MM.1S (cell line): ENCODE results near the gene HGFAC.

Experiments used
- DNase-seq: peaks from one replicate; pipeline ENCODE4 v3.0.0-alpha.2; 2015
- H2AFZ ChIP-seq: fragments of 300-600 bp; sonication (generic); 2 replicates; pipeline ENCODE4 v1.6.0; 2016; ENCODE audit warnings: antibody characterized with exemption, low read length
- H3F3A ChIP-seq: fragments of 300-600 bp; sonication (generic); 2 replicates; pipeline ENCODE4 v1.6.1; 2016; ENCODE audit warnings: mild to moderate bottlenecking, antibody characterized with exemption, low read length, moderate library complexity, mixed read lengths; ENCODE audit not compliant: insufficient read depth
- H3K27ac ChIP-seq: fragments of 300-600 bp; sonication (generic); 2 replicates; pipeline ENCODE4 v1.5.1; 2016; ENCODE audit warnings: mild to moderate bottlenecking, low read length
- H3K27me3 ChIP-seq: fragments of 300-600 bp; sonication (generic); replicated peaks from 2 replicates; pipeline ENCODE4 v1.6.0; 2016; ENCODE audit warnings: low read length; ENCODE audit not compliant: insufficient read depth
- H3K36me3 ChIP-seq: fragments of 300-600 bp; sonication (generic); replicated peaks from 2 replicates; pipeline ENCODE4 v1.6.1; 2016; ENCODE audit warnings: mild to moderate bottlenecking, low read length, mixed read lengths; ENCODE audit not compliant: insufficient read depth
- H3K4me1 ChIP-seq: fragments of 300-600 bp; sonication (generic); 2 replicates; pipeline ENCODE4 v1.6.1; 2016; ENCODE audit warnings: low read length, mixed read lengths
- H3K4me2 ChIP-seq: fragments of 300-600 bp; sonication (generic); 2 replicates; pipeline ENCODE4 v1.6.0; 2016; ENCODE audit warnings: low read depth, low read length
- H3K4me3 ChIP-seq: fragments of 300-600 bp; sonication (generic); 2 replicates; pipeline ENCODE4 v1.5.1; 2016; ENCODE audit warnings: low read length, mixed read lengths
- H3K79me2 ChIP-seq: fragments of 300-600 bp; sonication (generic); 2 replicates; pipeline ENCODE4 v1.6.1; 2016; ENCODE audit warnings: mixed run types, low read length, mixed read lengths
- H3K9ac ChIP-seq: fragments of 300-600 bp; sonication (generic); 2 replicates; pipeline ENCODE4 v1.6.1; 2016; ENCODE audit warnings: low read length, mixed read lengths
- H3K9me2 ChIP-seq: fragments of 300-600 bp; sonication (generic); replicated peaks from 2 replicates; pipeline ENCODE4 v1.6.1; 2016; ENCODE audit warnings: mild to moderate bottlenecking, low read length, mixed read lengths; ENCODE audit not compliant: insufficient read depth
- H3K9me3 ChIP-seq: fragments of 300-600 bp; sonication (generic); replicated peaks from 2 replicates; pipeline ENCODE4 v1.6.1; 2016; ENCODE audit warnings: mild to moderate bottlenecking, low read length, mixed read lengths; ENCODE audit not compliant: insufficient read depth
- H4K20me1 ChIP-seq: fragments of 300-600 bp; sonication (generic); 2 replicates; pipeline ENCODE4 v1.6.1; 2016; ENCODE audit warnings: mild to moderate bottlenecking, low read length, moderate library complexity, mixed read lengths; ENCODE audit not compliant: insufficient read depth
- EZH2 ChIP-seq: fragments of 300-600 bp; sonication (generic); optimal IDR thresholded peaks from 2 replicates; pipeline ENCODE3; 2017; ENCODE audit warnings: low read depth, mild to moderate bottlenecking, antibody characterized with exemption, low read length, mixed read lengths
- EZH2phosphoT487 ChIP-seq: fragments of 300-600 bp; sonication (generic); IDR thresholded peaks from 2 replicates; pipeline ENCODE4 v1.6.1; 2018; ENCODE audit warnings: antibody characterized with exemption, low read length
- TF ChIP-seq, protein P1 (sequence below): fragments of 300-600 bp; sonication (generic); IDR thresholded peaks from 2 replicates; pipeline ENCODE4 v1.5.1; 2016; ENCODE audit warnings: antibody characterized with exemption, low read length, mixed read lengths

Gene HGFAC

DNA sequence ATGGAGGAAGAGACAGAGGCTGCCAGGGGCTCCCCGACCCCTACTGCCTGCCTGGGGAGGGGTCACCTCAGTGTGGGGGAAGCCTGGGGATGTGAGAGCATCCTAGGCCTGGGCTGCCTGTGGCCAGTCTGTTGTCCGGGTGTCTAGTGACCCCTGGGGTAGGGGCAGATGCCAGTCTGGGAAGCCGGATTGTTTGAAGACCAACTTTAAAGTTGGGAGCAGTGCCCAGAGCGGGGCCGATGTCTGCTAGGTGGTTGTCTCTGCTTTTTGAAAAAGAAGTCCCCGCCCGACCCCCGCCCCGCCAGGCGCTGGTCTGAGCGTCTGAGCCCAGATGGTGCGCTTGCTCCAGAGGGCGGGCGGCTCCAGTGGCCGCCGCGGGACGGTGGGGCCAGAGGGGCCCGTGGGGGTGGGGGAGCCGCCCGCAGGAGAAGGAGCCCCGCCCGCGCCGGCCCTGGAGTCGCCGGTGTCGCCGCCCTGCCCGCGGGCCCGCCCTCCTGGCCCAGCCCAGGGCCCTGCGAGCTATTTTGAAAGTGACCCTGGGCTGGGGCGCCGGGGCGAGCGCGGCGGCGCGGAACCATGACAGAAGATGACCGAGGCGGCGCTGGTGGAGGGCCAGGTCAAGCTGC lies 21.1 kb downstream of the HGFAC start, which contains the start of gene DOK7:
TSS of gene DOK7 (plus strand) at position 517 of the 626 bp plus-strand sequence. CDS start at position 587, 70 bp downstream.
- Histone ChIP-seq H3K4me3 (no peak within 1 kb of the TSS), H3K4me1 (no peaks in the 10 kb centered on the region), H3K9me2 (no peaks in the 10 kb centered on the region), H3K27ac (no peak within 1 kb of the TSS), H3K27me3 (peaks cover 81% of the 10 kb centered on the region), H3K4me2 (no peak within 1 kb of the TSS), H3K9ac (no peak within 1 kb of the TSS), H3K79me2 (no peaks in the 10 kb centered on the region), H2AFZ (no peak within 1 kb of the TSS), H3K36me3 (no peaks in the 10 kb centered on the region), H3K9me3 (no peaks in the 10 kb centered on the region), H4K20me1 (no peaks in the 10 kb centered on the region), H3F3A (no peaks in the 10 kb centered on the region)
- DNase-seq: no peak
- no peak for TF ChIP-seq EZH2
- TF ChIP-seq, protein P1, sequence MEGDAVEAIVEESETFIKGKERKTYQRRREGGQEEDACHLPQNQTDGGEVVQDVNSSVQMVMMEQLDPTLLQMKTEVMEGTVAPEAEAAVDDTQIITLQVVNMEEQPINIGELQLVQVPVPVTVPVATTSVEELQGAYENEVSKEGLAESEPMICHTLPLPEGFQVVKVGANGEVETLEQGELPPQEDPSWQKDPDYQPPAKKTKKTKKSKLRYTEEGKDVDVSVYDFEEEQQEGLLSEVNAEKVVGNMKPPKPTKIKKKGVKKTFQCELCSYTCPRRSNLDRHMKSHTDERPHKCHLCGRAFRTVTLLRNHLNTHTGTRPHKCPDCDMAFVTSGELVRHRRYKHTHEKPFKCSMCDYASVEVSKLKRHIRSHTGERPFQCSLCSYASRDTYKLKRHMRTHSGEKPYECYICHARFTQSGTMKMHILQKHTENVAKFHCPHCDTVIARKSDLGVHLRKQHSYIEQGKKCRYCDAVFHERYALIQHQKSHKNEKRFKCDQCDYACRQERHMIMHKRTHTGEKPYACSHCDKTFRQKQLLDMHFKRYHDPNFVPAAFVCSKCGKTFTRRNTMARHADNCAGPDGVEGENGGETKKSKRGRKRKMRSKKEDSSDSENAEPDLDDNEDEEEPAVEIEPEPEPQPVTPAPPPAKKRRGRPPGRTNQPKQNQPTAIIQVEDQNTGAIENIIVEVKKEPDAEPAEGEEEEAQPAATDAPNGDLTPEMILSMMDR: no peak
- no peak for TF ChIP-seq EZH2phosphoT487

DNA sequence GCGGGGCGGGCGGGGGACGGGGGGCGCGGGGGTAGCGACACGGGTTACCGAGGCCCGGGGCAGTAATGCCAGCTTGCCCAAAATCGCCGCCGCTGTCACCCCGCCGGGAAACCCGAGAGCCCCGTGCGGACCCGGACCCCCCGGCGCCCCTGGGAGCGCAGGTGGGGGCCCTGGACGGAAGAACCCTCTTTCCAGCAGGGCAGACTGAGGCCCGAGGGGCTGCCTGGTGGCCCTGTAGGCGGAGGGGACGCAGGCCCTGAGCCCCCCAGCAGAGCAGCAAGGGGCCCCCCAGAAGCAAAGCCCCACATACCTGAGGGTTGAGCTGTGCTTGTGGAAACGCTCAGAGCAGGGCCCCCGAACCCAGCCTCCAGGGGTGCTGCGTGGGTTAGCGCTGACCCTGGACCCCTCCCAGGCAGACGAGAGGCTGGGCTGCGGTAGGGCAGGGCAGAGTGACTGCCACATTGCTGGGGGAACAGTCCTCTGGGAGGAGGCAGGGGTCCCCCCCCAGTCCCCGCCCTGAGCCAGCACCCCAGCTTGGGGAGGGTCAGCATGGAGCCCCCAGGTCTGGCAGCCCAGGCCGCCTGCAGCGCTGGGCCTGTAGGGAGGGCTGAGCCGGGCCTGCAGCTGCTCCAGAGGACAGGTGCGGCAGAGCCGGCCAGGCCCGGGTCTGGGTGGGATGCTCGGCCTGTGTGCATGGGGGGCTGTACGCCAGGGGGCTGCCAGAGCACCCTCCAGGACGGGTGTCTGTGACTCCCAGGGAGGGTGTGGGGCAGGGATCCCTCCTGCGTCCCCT lies 22.0 kb downstream of the HGFAC start:
- Histone ChIP-seq H2AFZ (no peak overlapping the region), H3K4me3 (no peak overlapping the region), H3K4me2 (no peak overlapping the region), H3K9me3 (no peaks in the 10 kb centered on the region), H3K4me1 (no peaks in the 10 kb centered on the region), H3K9ac (no peak overlapping the region), H3K27ac (no peak overlapping the region), H4K20me1 (no peaks in the 10 kb centered on the region), H3K36me3 (no peaks in the 10 kb centered on the region), H3K9me2 (no peaks in the 10 kb centered on the region), H3F3A (no peaks in the 10 kb centered on the region), H3K79me2 (no peaks in the 10 kb centered on the region), H3K27me3 (peaks cover 73% of the 10 kb centered on the region)
- no peak for DNase-seq
- TF ChIP-seq, protein P1: no peak
- no peak for TF ChIP-seq EZH2
- no peak for TF ChIP-seq EZH2phosphoT487

DNA sequence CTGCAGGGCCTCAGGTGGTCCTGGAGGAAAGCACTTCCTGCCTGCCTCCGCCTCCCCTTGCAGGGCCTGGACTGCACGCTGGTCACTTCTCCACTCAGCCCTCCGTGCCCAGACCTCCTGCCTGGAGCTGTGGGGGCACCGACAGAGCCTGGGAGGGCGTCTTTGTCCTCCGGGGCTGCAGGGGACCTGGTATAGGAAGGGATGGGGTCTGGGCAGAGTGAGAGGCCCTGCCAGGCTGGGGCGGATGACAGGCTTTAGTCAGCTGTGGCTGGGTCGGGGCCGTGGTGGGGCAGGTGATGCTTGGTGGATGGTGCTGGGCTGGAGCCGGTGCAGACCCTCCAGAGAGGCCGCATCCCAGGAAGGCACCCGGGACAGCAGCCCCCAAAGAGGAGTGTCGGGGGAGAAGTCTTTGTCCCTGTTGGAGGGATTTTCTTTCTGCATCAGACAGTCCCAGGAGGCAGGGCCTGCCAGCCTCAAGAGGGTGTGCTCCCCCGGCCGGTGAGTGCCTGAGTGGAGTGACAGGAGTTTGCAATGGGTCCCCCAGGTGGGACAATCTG lies 22.7 kb downstream of the HGFAC start:
- no peak overlapping the region for H2AFZ ChIP-seq
- H3K9ac ChIP-seq: no peak overlapping the region
- no peak for DNase-seq
- H3K9me2 ChIP-seq: no peaks in the 10 kb centered on the region
- H3F3A ChIP-seq: no peaks in the 10 kb centered on the region
- no peak overlapping the region for H3K27ac ChIP-seq
- no peak overlapping the region for H3K4me2 ChIP-seq
- H4K20me1 ChIP-seq: no peaks in the 10 kb centered on the region
- no peaks in the 10 kb centered on the region for H3K36me3 ChIP-seq
- peaks cover 69% of the 10 kb centered on the region for H3K27me3 ChIP-seq
- H3K4me3 ChIP-seq: no peak overlapping the region
- H3K9me3 ChIP-seq: no peaks in the 10 kb centered on the region
- no peaks in the 10 kb centered on the region for H3K79me2 ChIP-seq
- no peaks in the 10 kb centered on the region for H3K4me1 ChIP-seq
- no peak for TF ChIP-seq EZH2phosphoT487
- TF ChIP-seq, protein P1: no peak
- no peak for TF ChIP-seq EZH2
